Mesenchymal stem cell (in vitro differentiated cells and primary cell): ENCODE measurements around the gene LIN52.

Source experiments
- DNase-seq: peaks from one replicate; pipeline ENCODE4 v3.0.0-alpha.2; 2013
- H2AFZ ChIP-seq: one replicate; pipeline ENCODE4 v1.6.1; 2013; ENCODE audit warnings: low read depth, mild to moderate bottlenecking, control low read depth, inconsistent platforms, low read length, moderate library complexity
- H2AK5ac ChIP-seq: 2 replicates; pipeline ENCODE4 v1.6.1; 2013; ENCODE audit warnings: low read length, moderate library complexity, mild to moderate bottlenecking, inconsistent platforms; ENCODE audit not compliant: severe bottlenecking
- H2BK120ac ChIP-seq: one replicate; pipeline ENCODE4 v1.6.1; 2013; ENCODE audit warnings: low read depth, mild to moderate bottlenecking, inconsistent platforms, low read length, moderate library complexity
- H2BK12ac ChIP-seq, 2 experiments: one replicate each; pipeline ENCODE4 v1.6.1; 2013; ENCODE audit warnings: inconsistent platforms in 2 of 2, low read length in 2 of 2, mild to moderate bottlenecking in 2 of 2, moderate library complexity in 2 of 2, control low read depth in 1 of 2
- H2BK15ac ChIP-seq: one replicate; pipeline ENCODE4 v1.6.1; 2013; ENCODE audit warnings: mild to moderate bottlenecking, low read depth, inconsistent platforms; ENCODE audit not compliant: poor library complexity, severe bottlenecking
- H2BK5ac ChIP-seq: 2 replicates; pipeline ENCODE4 v1.6.1; 2013; ENCODE audit warnings: low read depth, mild to moderate bottlenecking, low read length, control low read depth, inconsistent platforms; ENCODE audit not compliant: poor library complexity, severe bottlenecking
- H3K14ac ChIP-seq, 2 experiments: one replicate each; pipeline ENCODE4 v1.6.1; 2013; ENCODE audit warnings: inconsistent platforms in 2 of 2, low read length in 2 of 2, control low read depth in 1 of 2, mild to moderate bottlenecking in 1 of 2, moderate library complexity in 1 of 2
- H3K18ac ChIP-seq, 2 experiments: one replicate each; pipeline ENCODE4 v1.6.1; 2013; ENCODE audit warnings: inconsistent platforms in 2 of 2, low read length in 2 of 2, control low read depth in 1 of 2, low read depth in 1 of 2, mild to moderate bottlenecking in 1 of 2
- H3K23ac ChIP-seq, 2 experiments: one replicate each; pipeline ENCODE4 v1.6.1; 2013; ENCODE audit warnings: inconsistent platforms in 2 of 2, low read length in 2 of 2, mild to moderate bottlenecking in 2 of 2, moderate library complexity in 2 of 2, control low read depth in 1 of 2
- H3K27ac ChIP-seq: 2 replicates; pipeline ENCODE4 v1.5.1; 2013; ENCODE audit warnings: mild to moderate bottlenecking, moderate library complexity, low read length, control low read depth, inconsistent platforms; ENCODE audit not compliant: poor library complexity, severe bottlenecking
- H3K27me3 ChIP-seq, 2 experiments: 2 replicates each; pipeline versions ENCODE4 v1.6.1 to v1.7.0; 2013; ENCODE audit warnings: low read length in 2 of 2, mild to moderate bottlenecking in 2 of 2, moderate library complexity in 2 of 2, control low read depth in 1 of 2, inconsistent platforms in 1 of 2; ENCODE audit not compliant: control insufficient read depth in 1 of 2, insufficient read depth in 1 of 2
- H3K36me3 ChIP-seq, 2 experiments: 2 replicates each; pipeline versions ENCODE4 v1.6.1 to v1.7.0; 2013; ENCODE audit warnings: low read length in 2 of 2, control low read depth in 1 of 2, inconsistent platforms in 1 of 2, low read depth in 1 of 2, mild to moderate bottlenecking in 1 of 2; ENCODE audit not compliant: insufficient read depth in 2 of 2, control insufficient read depth in 1 of 2
- H3K4ac ChIP-seq, 2 experiments: one replicate each; pipeline ENCODE4 v1.6.1; 2013; ENCODE audit warnings: inconsistent platforms in 2 of 2, low read length in 2 of 2, mild to moderate bottlenecking in 2 of 2, moderate library complexity in 2 of 2, control low read depth in 1 of 2, low read depth in 1 of 2
- H3K4me1 ChIP-seq: 2 replicates; pipeline ENCODE4 v1.6.1; 2013; ENCODE audit warnings: low read depth, low read length, control low read depth; ENCODE audit not compliant: control insufficient read depth, insufficient read depth
- H3K4me2 ChIP-seq: 2 replicates; pipeline ENCODE4 v1.6.1; 2013; ENCODE audit warnings: low read length, mild to moderate bottlenecking, inconsistent platforms; ENCODE audit not compliant: poor library complexity, severe bottlenecking
- H3K4me3 ChIP-seq, 2 experiments: 2 replicates each; pipeline versions ENCODE4 v1.5.1 to v1.7.0; 2013; ENCODE audit warnings: low read length in 2 of 2, mild to moderate bottlenecking in 2 of 2, control low read depth in 1 of 2, low read depth in 1 of 2; ENCODE audit not compliant: insufficient read depth in 1 of 2
- H3K79me1 ChIP-seq: replicated peaks from 2 replicates; pipeline ENCODE4 v1.6.1; 2013; ENCODE audit warnings: mild to moderate bottlenecking, control low read depth, low read length, inconsistent platforms; ENCODE audit not compliant: poor library complexity, severe bottlenecking
- H3K9ac ChIP-seq: 2 replicates; pipeline ENCODE4 v1.7.0; 2013; ENCODE audit warnings: mild to moderate bottlenecking, low read length, moderate library complexity
- H3K9me3 ChIP-seq: 2 replicates; pipeline ENCODE4 v1.7.0; 2013; ENCODE audit warnings: mild to moderate bottlenecking, low read length; ENCODE audit not compliant: control insufficient read depth
- H4K8ac ChIP-seq: one replicate; pipeline ENCODE4 v1.6.1; 2013; ENCODE audit warnings: inconsistent platforms, mild to moderate bottlenecking, low read length, moderate library complexity
- H4K91ac ChIP-seq: one replicate; pipeline ENCODE4 v1.6.1; 2013; ENCODE audit warnings: mild to moderate bottlenecking, low read length, inconsistent platforms
- WGBS: methylation state at CpG from one replicate; pipeline ENCODE4 v1.1.7; 2013; ENCODE audit warnings: mixed read lengths; 5-methylcytosine and 5-hydroxymethylcytosine counted together

Gene LIN52

DNA sequence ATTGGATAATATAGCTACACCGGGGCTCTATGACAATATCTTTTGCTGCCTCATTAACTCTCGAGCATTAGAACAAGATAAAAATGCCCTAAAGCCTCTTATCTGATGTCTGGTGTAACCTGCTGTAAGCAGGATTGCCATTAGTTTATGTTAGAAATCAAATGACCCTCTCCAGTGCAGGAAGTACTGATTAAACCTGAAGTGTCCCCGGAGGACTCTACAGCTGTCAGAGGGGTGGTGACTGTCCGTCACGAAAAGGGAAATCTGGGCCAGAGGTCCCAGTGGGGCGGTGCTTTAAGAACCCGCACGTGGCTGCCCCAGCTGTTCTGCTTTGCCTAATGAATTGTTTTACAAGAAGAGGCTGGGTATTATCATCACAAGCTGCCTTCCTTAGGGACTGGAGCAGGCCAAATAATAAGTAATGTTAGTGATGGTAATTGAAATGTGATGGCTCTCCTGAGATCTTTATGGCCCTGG, 55.7 kb downstream of the LIN52 start:
- Histone ChIP-seq H2AFZ (no peak overlapping the region), H3K4me2 (no peak overlapping the region), H3K79me1 (no peaks in the 10 kb centered on the region), H3K27ac (no peak overlapping the region), H3K36me3 (no peaks in the 10 kb centered on the region), H3K27me3 (no peaks in the 10 kb centered on the region), H3K9me3 (no peaks in the 10 kb centered on the region), H2BK5ac (no peak overlapping the region), H4K8ac (no peak overlapping the region), H3K14ac (no peak overlapping the region), H2BK120ac (no peak overlapping the region), H3K4me1 (no peaks in the 10 kb centered on the region), H4K91ac (no peak overlapping the region), H3K18ac (no peak overlapping the region), H3K23ac (no peak overlapping the region), H2AK5ac (no peak overlapping the region), H3K9ac (peak overlapping the region; percentile 50), H2BK12ac (no peak overlapping the region), H3K4ac (no peak overlapping the region), H2BK15ac (no peak overlapping the region), H3K4me3 (peak overlapping the region in 1 of 2 experiments; percentile 17)
- 3% methylated on average over 6 of the region's 8 CpGs for WGBS
- DNase-seq: peak; percentile 52

DNA sequence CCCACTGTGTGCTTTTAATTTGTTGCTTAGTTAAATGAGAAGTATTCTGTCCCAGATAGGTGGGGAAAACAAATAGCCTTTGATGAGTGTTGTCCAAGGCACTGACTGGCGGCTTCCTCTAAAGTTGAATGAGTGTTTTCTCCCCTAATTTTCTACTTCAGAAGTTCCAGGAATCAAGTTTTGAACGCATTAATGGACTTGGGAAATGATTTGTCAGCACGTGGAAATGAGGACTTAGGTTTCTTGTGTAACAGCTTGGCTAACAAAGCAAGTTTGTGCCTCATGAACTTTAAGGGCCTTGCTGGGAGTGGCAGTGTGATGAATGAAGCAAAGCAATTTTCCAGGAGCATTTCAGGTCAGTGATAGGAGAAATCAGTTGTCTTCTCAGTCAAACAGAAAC, 56.9 kb downstream of the LIN52 start:
- no peak overlapping the region for H2BK5ac ChIP-seq
- H3K4me3 ChIP-seq: no peak overlapping the region
- no peak overlapping the region for H2AFZ ChIP-seq
- H3K18ac ChIP-seq: no peak overlapping the region
- H2BK15ac ChIP-seq: no peak overlapping the region
- H3K79me1 ChIP-seq: no peaks in the 10 kb centered on the region
- no peak overlapping the region for H4K8ac ChIP-seq
- H3K4me2 ChIP-seq: no peak overlapping the region
- H3K4me1 ChIP-seq: no peaks in the 10 kb centered on the region
- peak; percentile 2 for DNase-seq
- no peak overlapping the region for H4K91ac ChIP-seq
- no peaks in the 10 kb centered on the region for H3K9me3 ChIP-seq
- no peak overlapping the region for H2BK120ac ChIP-seq
- no peak overlapping the region for H2BK12ac ChIP-seq
- H3K9ac ChIP-seq: peak overlapping the region; percentile 15
- no peaks in the 10 kb centered on the region for H3K27me3 ChIP-seq
- 79% methylated on average over 2 of the region's 3 CpGs for WGBS
- no peak overlapping the region for H3K14ac ChIP-seq
- H2AK5ac ChIP-seq: no peak overlapping the region
- H3K27ac ChIP-seq: no peak overlapping the region
- H3K4ac ChIP-seq: no peak overlapping the region
- H3K23ac ChIP-seq: no peak overlapping the region
- H3K36me3 ChIP-seq: no peaks in the 10 kb centered on the region

DNA sequence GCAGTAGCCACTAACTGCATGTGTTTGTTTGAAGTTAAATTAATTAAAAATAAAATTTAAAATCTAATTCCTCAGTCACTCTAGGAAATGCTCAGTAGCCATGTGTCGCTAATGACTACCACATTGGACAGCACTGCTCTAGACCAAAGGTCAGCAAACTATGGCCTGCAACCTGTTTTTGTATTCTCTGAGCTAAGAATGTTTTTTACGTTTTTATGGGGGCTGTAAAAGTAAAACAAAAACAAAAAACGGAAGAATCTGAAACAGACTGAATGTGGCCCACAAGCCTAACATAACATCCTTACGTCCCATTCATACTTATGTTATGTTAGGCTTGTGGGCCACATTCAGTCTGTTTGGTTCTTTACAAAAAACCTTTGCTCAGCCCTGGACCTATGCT, 57.8 kb downstream of the LIN52 start:
- no peak overlapping the region for H2AK5ac ChIP-seq
- H2BK12ac ChIP-seq: no peak overlapping the region
- H3K14ac ChIP-seq: no peak overlapping the region

DNA sequence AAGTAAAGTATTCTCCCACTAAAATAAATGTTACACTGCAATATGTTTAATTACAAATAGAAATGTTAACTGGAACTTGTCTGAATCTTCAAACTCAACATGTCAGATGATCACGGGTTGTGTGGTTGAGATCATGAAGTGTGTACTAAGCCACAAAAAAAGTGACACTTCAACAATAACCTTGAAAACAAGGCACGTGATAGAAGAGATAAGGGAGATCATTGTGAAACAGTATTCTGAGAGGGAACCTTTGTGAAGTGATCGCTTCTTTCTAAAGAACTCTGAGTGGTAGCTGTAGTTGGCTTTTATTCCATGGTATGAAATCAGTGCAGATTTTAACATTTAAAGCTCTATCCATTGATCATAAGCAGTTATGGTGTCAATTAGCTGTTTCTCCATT, 60.0 kb downstream of the LIN52 start:
- Histone ChIP-seq H3K23ac (no peak overlapping the region), H4K8ac (no peak overlapping the region), H2AFZ (no peak overlapping the region), H3K79me1 (no peaks in the 10 kb centered on the region), H2BK15ac (no peak overlapping the region), H4K91ac (no peak overlapping the region), H3K18ac (no peak overlapping the region), H2BK12ac (no peak overlapping the region), H2AK5ac (no peak overlapping the region), H3K9me3 (no peaks in the 10 kb centered on the region), H3K4me3 (no peak overlapping the region), H3K4ac (no peak overlapping the region), H2BK5ac (no peak overlapping the region), H3K36me3 (no peaks in the 10 kb centered on the region), H3K14ac (no peak overlapping the region), H3K9ac (no peak overlapping the region), H3K27ac (no peak overlapping the region), H3K4me1 (no peaks in the 10 kb centered on the region), H2BK120ac (no peak overlapping the region), H3K4me2 (no peak overlapping the region), H3K27me3 (no peaks in the 10 kb centered on the region)
- no peak for DNase-seq
- 95% methylated on average over 3 of the region's 3 CpGs for WGBS

More for the DNA sequence above, 57.8 kb downstream of the LIN52 start:
- H2BK15ac ChIP-seq: no peak overlapping the region
- H3K4me1 ChIP-seq: no peaks in the 10 kb centered on the region
- H3K4me3 ChIP-seq: no peak overlapping the region
- no peaks in the 10 kb centered on the region for H3K27me3 ChIP-seq
- H4K91ac ChIP-seq: no peak overlapping the region
- H3K18ac ChIP-seq: no peak overlapping the region
- no peak overlapping the region for H4K8ac ChIP-seq
- no peak overlapping the region for H2AFZ ChIP-seq
- H3K4ac ChIP-seq: no peak overlapping the region
- 63% methylated on average over 3 of the region's 4 CpGs for WGBS
- no peaks in the 10 kb centered on the region for H3K9me3 ChIP-seq
- no peak overlapping the region for H2BK120ac ChIP-seq
- no peak overlapping the region for H2BK5ac ChIP-seq
- no peak overlapping the region for H3K4me2 ChIP-seq
- H3K36me3 ChIP-seq: no peaks in the 10 kb centered on the region
- H3K9ac ChIP-seq: no peak overlapping the region
- DNase-seq: no peak
- no peaks in the 10 kb centered on the region for H3K79me1 ChIP-seq
- H3K27ac ChIP-seq: no peak overlapping the region
- no peak overlapping the region for H3K23ac ChIP-seq
